SKM-1 (cell line): ENCODE results near the gene PLTP.

ENCODE experiments used
- DNase-seq: peaks from one replicate; lab custom pipeline; 2025; ENCODE audit not compliant: unreplicated experiment; lab: John Stamatoyannopoulos, UW

Gene PLTP

GRCh38 chr20:45850926-45851325 is 61.0 kb downstream of the PLTP start:
- DNase-seq: no peak

GRCh38 chr20:45850238-45850637 is 61.7 kb downstream of the PLTP start:
- DNase-seq: no peak

GRCh38 chr20:45848969-45849582 is 62.9 kb downstream of the PLTP start:
- no peak for DNase-seq
